Activated naive CD4-positive, alpha-beta T cell treated with anti-CD3 and anti-CD28 coated beads, Interleukin-2, amount 50 U/mL, for 72 hours (primary cell): Measurements from ENCODE around the gene TMEM115. TPM values are rescaled to one million over a fixed set of nuclear protein-coding genes. Genes with fewer than 3 reads are reported as not detected.
A peak's percentile ranks its signal among the peaks of the same experiment; 100 is the strongest.

Source experiments
- ATAC-seq, 2 donors: fragments of 150-1000 bp; cut with Tn5 transposase; 2 replicates each; pipeline ENCODE4 v1.10.0; 2021; ENCODE audit warnings: mild to moderate bottlenecking in 2 of 2, moderate library complexity in 2 of 2
- DNase-seq, 2 donors: peaks; one replicate each; pipeline ENCODE4 v3.0.0; 2021 to 2022; ENCODE audit warnings: low spot score in 2 of 2
- H3K27ac Mint-ChIP-seq, 2 donors: one replicate each; pipeline ENCODE4 v1.8.0; 2022; ENCODE audit warnings: mild to moderate bottlenecking in 2 of 2, mixed read lengths in 2 of 2
- H3K36me3 Mint-ChIP-seq, 2 donors: one replicate each; pipeline ENCODE4 v1.8.0; 2022; ENCODE audit warnings: mixed read lengths in 2 of 2
- H3K9me3 Mint-ChIP-seq, 2 donors: one replicate each; pipeline ENCODE4 v1.8.0; 2022; ENCODE audit warnings: mixed read lengths in 2 of 2
- total RNA-seq, 2 donors: library from RNA; stranded (reverse); gene quantifications; one replicate each; pipeline ENCODE4 v1.2.3, GENCODE V29; 2022

The TMEM115 gene
- total RNA-seq, 2 donors from 2014 or later, result 10.9 to 15.1 TPM

- ATAC-seq, result peak; percentile 20
- peak overlapping the region; percentile 92 to 99 for H3K27ac Mint-ChIP-seq
- no peaks in the 10 kb centered on the region for H3K9me3 Mint-ChIP-seq
- H3K36me3 Mint-ChIP-seq, result peaks cover 12 to 17% of the 10 kb centered on the region in 2 donors
- DNase-seq, result no peak
Observed at GRCh38 chr3:50359760-50360110, 414 bp upstream of the TMEM115 start.

GRCh38 chr3:50358355-50358910, 888 bp downstream of the TMEM115 start:
- ATAC-seq, result no peak
- Mint-ChIP-seq H3K36me3 (peaks cover 12 to 17% of the 10 kb centered on the region in 2 donors), H3K9me3 (no peaks in the 10 kb centered on the region), H3K27ac (peak overlapping the region; percentile 92 to 99)
- DNase-seq, result no peak

- no peaks in the 10 kb centered on the region for H3K9me3 Mint-ChIP-seq
- DNase-seq, result no peak
- no peak for ATAC-seq
- H3K27ac Mint-ChIP-seq, result peak overlapping the region; percentile 22 to 92
- peaks cover 12 to 17% of the 10 kb centered on the region in 2 donors for H3K36me3 Mint-ChIP-seq
Observed at GRCh38 chr3:50357481-50357880, 1.8 kb downstream of the TMEM115 start.

- ATAC-seq, result no peak
- Mint-ChIP-seq H3K9me3 (no peaks in the 10 kb centered on the region), H3K27ac (peak overlapping the region in 1 of 2 donors; percentile 92), H3K36me3 (peaks cover 12 to 18% of the 10 kb centered on the region in 2 donors)
- DNase-seq, result no peak
Observed at GRCh38 chr3:50356553-50356952, 2.8 kb downstream of the TMEM115 start.

GRCh38 chr3:50355829-50356552, 3.3 kb downstream of the TMEM115 start:
- peak overlapping the region; percentile 84 to 92 for H3K27ac Mint-ChIP-seq

GRCh38 chr3:50354850-50355249, 4.5 kb downstream of the TMEM115 start:
- Mint-ChIP-seq H3K27ac (peak overlapping the region in 1 of 2 donors; percentile 84), H3K9me3 (no peaks in the 10 kb centered on the region), H3K36me3 (peaks cover 19 to 34% of the 10 kb centered on the region in 2 donors)
- no peak for ATAC-seq
- DNase-seq, result no peak

More at GRCh38 chr3:50355829-50356552, 3.3 kb downstream of the TMEM115 start:
- peaks cover 12 to 24% of the 10 kb centered on the region in 2 donors for H3K36me3 Mint-ChIP-seq
- ATAC-seq (no peak), DNase-seq (no peak)
- H3K9me3 Mint-ChIP-seq, result no peaks in the 10 kb centered on the region

GRCh38 chr3:50354186-50354764, 5.0 kb downstream of the TMEM115 start:
- DNase-seq (no peak), ATAC-seq (no peak)
- no peaks in the 10 kb centered on the region for H3K9me3 Mint-ChIP-seq
- peak overlapping the region in 1 of 2 donors; percentile 86 for H3K27ac Mint-ChIP-seq
- H3K36me3 Mint-ChIP-seq, result peaks cover 19 to 31% of the 10 kb centered on the region in 2 donors

- Mint-ChIP-seq H3K9me3 (no peaks in the 10 kb centered on the region), H3K27ac (peak overlapping the region in 1 of 2 donors; percentile 81), H3K36me3 (peaks cover 16 to 25% of the 10 kb centered on the region in 2 donors)
- ATAC-seq, result no peak
- no peak for DNase-seq
Observed at GRCh38 chr3:50353245-50354004, 5.9 kb downstream of the TMEM115 start.

- DNase-seq (no peak), ATAC-seq (no peak)
- peaks cover 10 to 19% of the 10 kb centered on the region in 2 donors for H3K36me3 Mint-ChIP-seq
- peak overlapping the region in 1 of 2 donors; percentile 81 for H3K27ac Mint-ChIP-seq
- no peaks in the 10 kb centered on the region for H3K9me3 Mint-ChIP-seq
Observed at GRCh38 chr3:50352781-50353180, 6.5 kb downstream of the TMEM115 start.

- Mint-ChIP-seq H3K36me3 (peaks cover 8 to 18% of the 10 kb centered on the region in 2 donors), H3K9me3 (no peaks in the 10 kb centered on the region), H3K27ac (peak overlapping the region; percentile 96)
Observed at GRCh38 chr3:50351323-50351697, 8.0 kb downstream of the TMEM115 start.

GRCh38 chr3:50350527-50351322, 8.6 kb downstream of the TMEM115 start, which contains the start of the genes CYB561D2 and NPRL2:
TSS of gene CYB561D2 (plus strand) at chr3:50350862. CDS start at chr3:50351434, 572 bp downstream.
TSS of gene NPRL2 (minus strand) at chr3:50350775. CDS start at chr3:50350652, 123 bp downstream.
- peak; percentile 91 to 92 for ATAC-seq
- H3K36me3 Mint-ChIP-seq, result peaks cover 8 to 18% of the 10 kb centered on the region in 2 donors
- peak within 1 kb of the TSS; percentile 96 for H3K27ac Mint-ChIP-seq
- DNase-seq, result peak; percentile 98 to 100
- H3K9me3 Mint-ChIP-seq, result no peaks in the 10 kb centered on the region

More at GRCh38 chr3:50351323-50351697, 8.0 kb downstream of the TMEM115 start:
- DNase-seq (no peak), ATAC-seq (peak in 1 of 2 donors; percentile 0)

- no peak for ATAC-seq
Observed at GRCh38 chr3:50350213-50350526, 9.2 kb downstream of the TMEM115 start.

GRCh38 chr3:50347187-50347813, 12.0 kb downstream of the TMEM115 start:
- Mint-ChIP-seq H3K9me3 (no peaks in the 10 kb centered on the region), H3K27ac (peak overlapping the region; percentile 25 to 50), H3K36me3 (peaks cover 8 to 18% of the 10 kb centered on the region in 2 donors)
- ATAC-seq, result no peak
- peak in 1 of 2 donors; percentile 70 for DNase-seq

More at GRCh38 chr3:50350213-50350526, 9.2 kb downstream of the TMEM115 start:
- peak overlapping the region; percentile 96 for H3K27ac Mint-ChIP-seq
- no peak for DNase-seq
- H3K9me3 Mint-ChIP-seq, result no peaks in the 10 kb centered on the region
- peaks cover 8 to 18% of the 10 kb centered on the region in 2 donors for H3K36me3 Mint-ChIP-seq

GRCh38 chr3:50345586-50346234, 13.6 kb downstream of the TMEM115 start, which contains the start of gene ZMYND10:
TSS of gene ZMYND10 (minus strand) at chr3:50345732. CDS start at chr3:50345579, 153 bp downstream.
- no peaks in the 10 kb centered on the region for H3K9me3 Mint-ChIP-seq
- peak within 1 kb of the TSS; percentile 29 to 55 for H3K27ac Mint-ChIP-seq
- DNase-seq, result peak; percentile 78 to 88
- ATAC-seq, result peak; percentile 20 to 61
- H3K36me3 Mint-ChIP-seq, result peaks cover 8% of the 10 kb centered on the region in 2 donors

- DNase-seq (no peak), ATAC-seq (no peak)
- H3K9me3 Mint-ChIP-seq, result no peaks in the 10 kb centered on the region
- H3K36me3 Mint-ChIP-seq, result peaks cover 3 to 5% of the 10 kb centered on the region in 2 donors
- H3K27ac Mint-ChIP-seq, result no peak overlapping the region
Observed at GRCh38 chr3:50345008-50345407, 14.3 kb downstream of the TMEM115 start.
